ENCODE results near the gene TUSC2. TPM values are rescaled to one million over a fixed set of nuclear protein-coding genes. Genes with fewer than 3 reads are reported as not detected.

Gene TUSC2
- total and polyA plus RNA-seq, 9 of the 15 experiments (the other 6 are each of a cell fraction or from before 2014, with no cell fraction given) = 2.8 to 67.5 (median 25.8) TPM

DNA sequence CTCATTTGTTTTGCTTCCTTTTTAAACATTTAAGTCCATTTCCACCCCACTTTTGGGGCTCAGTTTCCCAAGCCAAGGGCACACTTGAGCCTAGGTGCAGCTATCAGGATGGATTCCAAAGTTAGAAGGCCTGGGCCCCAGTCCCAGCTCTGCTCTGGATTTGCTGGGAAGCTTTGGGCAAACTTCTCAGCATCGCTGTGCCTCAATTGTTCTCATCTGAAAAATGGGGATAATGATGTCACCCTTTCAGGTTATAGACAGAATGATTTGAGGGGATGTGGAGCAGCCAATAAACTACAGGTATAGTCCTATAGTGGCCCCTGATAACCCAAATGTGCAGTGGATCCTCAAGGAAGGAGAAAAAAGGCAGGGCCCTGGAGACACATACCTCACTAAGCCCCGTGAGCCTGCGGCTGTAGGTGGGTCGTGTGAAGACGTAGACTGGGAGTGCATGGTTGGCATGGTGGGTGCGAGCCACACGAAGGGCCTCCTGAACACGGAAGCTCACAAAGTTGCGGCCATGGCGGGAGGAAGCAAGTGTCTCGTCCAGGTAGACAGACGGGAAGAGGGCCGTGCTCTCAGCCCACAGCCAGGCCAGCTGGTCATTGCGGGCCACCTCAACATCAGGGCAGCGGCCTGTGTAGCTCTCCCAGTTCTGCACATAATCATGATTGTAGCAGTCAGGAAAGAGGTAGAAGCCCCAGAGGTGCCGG, 8.7 kb downstream of the TUSC2 start:
- peak overlapping the region in 1 of 2 experiments; percentile 98; a peak in 2 of 4 replicates for H3K9ac ChIP-seq (ENCODE audit: insufficient read depth in 1 of 2, low read depth in 2 of 2, low read length in 2 of 2)

GRCh38 chr3:50318615-50319014, 9.4 kb downstream of the TUSC2 start:
- WGBS (ENCODE audit: insufficient coverage, low coverage, missing lambda C conversion rate) = 80% methylated on average over 1 of the region's 10 CpGs
- no TSS peak for BruUV-seq (replicated peaks)
- H3K36me3 ChIP-seq (ENCODE audit: control insufficient read depth, insufficient read depth, low read length) = peaks cover 20% of the 10 kb centered on the region; the same call in 2 of the 3 replicates
- no peak overlapping the region for H3K4me3 ChIP-seq
- no peaks in the 10 kb centered on the region for H4K20me1 ChIP-seq (replicated peaks; ENCODE audit: control insufficient read depth, insufficient read depth, low read length)
- no peak overlapping the region for H3K4me2 ChIP-seq (ENCODE audit: insufficient read depth, low read length)
- TF ChIP-seq, protein P1, sequence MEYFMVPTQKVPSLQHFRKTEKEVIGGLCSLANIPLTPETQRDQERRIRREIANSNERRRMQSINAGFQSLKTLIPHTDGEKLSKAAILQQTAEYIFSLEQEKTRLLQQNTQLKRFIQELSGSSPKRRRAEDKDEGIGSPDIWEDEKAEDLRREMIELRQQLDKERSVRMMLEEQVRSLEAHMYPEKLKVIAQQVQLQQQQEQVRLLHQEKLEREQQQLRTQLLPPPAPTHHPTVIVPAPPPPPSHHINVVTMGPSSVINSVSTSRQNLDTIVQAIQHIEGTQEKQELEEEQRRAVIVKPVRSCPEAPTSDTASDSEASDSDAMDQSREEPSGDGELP (CRISPR knock-in tag; IDR thresholded peaks at IDR 0.05; ENCODE audit: borderline replicate concordance) = 0 out of 2 replicates have a peak, but pooled peaks have one; percentile 16
- no peak for TF ChIP-seq FOXK2 (conservative IDR thresholded peaks at IDR 0.05 in 1 of 2, IDR thresholded peaks at IDR 0.05 in 1 of 2; ENCODE audit: low read depth in 2 of 2)
- FAIRE-seq (no peak), ATAC-seq (no peak), DNase-seq (ENCODE audit: extremely low read depth in 1 of 4, low spot score in 3 of 4) (no peak)
- no peaks in the 10 kb centered on the region for H3K27me3 ChIP-seq (ENCODE audit: control insufficient read depth in 2 of 2, insufficient read depth in 2 of 2, low read length in 2 of 2)
- H3K79me2 ChIP-seq (ENCODE audit: control insufficient read depth, insufficient read depth, low read length) = peaks cover 22% of the 10 kb centered on the region
- POLR2A ChIA-PET = interaction anchor here (0.6 to 1.1 kb wide), 6 partner anchors 9 to 104 kb away, joined by 3 to 5 read pairs (median 3); partner anchors contain the start of genes HYAL1, IFRD2 and TUSC2
- in situ Hi-C loops (cut with MboI) (no loop called here), intact Hi-C loops (cut with micrococcal nuclease) (no loop called here)
- CTCF ChIA-PET (ENCODE audit: low intra/inter-chr PET ratio) = no interaction called here
- peak overlapping the region in 1 of 2 experiments; percentile 83; a peak in 2 of 4 replicates for H3K9ac ChIP-seq (ENCODE audit: insufficient read depth in 1 of 2, low read depth in 2 of 2, low read length in 2 of 2)
- no peak overlapping the region; the same call in 2 of the 3 replicates for H3K27ac ChIP-seq (ENCODE audit: extremely low read depth, low read depth, low read length)
- no peaks in the 10 kb centered on the region for H3K9me3 ChIP-seq (replicated peaks; ENCODE audit: control insufficient read depth, insufficient read depth, low read depth, low read length)
- no peak overlapping the region for H2AFZ ChIP-seq (ENCODE audit: low read depth, low read length)
- H3K4me1 ChIP-seq (replicated peaks in 1 of 2; ENCODE audit: control insufficient read depth in 2 of 2, insufficient read depth in 2 of 2, low read length in 2 of 2) = peaks cover 27 to 70% of the 10 kb centered on the region in 2 experiments
- H3K9me1 ChIP-seq (ENCODE audit: control insufficient read depth, insufficient read depth, low read length) = no peaks in the 10 kb centered on the region

More for the DNA sequence above, 8.7 kb downstream of the TUSC2 start:
- no peaks in the 10 kb centered on the region for H3K9me1 ChIP-seq (ENCODE audit: control insufficient read depth, insufficient read depth, low read length)
- BruUV-seq (replicated peaks) = no TSS peak
- H3K4me1 ChIP-seq (replicated peaks in 1 of 2; ENCODE audit: control insufficient read depth in 2 of 2, insufficient read depth in 2 of 2, low read length in 2 of 2) = peaks cover 33 to 77% of the 10 kb centered on the region in 2 experiments
- H4K20me1 ChIP-seq (replicated peaks; ENCODE audit: control insufficient read depth, insufficient read depth, low read length) = no peaks in the 10 kb centered on the region
- intact Hi-C loops (cut with micrococcal nuclease) = no loop called here
- peaks cover 23% of the 10 kb centered on the region; the same call in 2 of the 3 replicates for H3K36me3 ChIP-seq (ENCODE audit: control insufficient read depth, insufficient read depth, low read length)
- FAIRE-seq (no peak), ATAC-seq (no peak), DNase-seq (ENCODE audit: extremely low read depth in 1 of 4, low spot score in 3 of 4) (no peak)
- H2AFZ ChIP-seq (ENCODE audit: low read depth, low read length) = no peak overlapping the region
- POLR2A ChIA-PET = interaction anchor here (0.6 to 1.2 kb wide), 7 partner anchors 9 to 474 kb away, joined by 3 to 5 read pairs (median 3); partner anchors contain the start of genes HYAL1, IFRD2 and TUSC2
- no peak overlapping the region for H3K4me2 ChIP-seq (ENCODE audit: insufficient read depth, low read length)
- peaks cover 22% of the 10 kb centered on the region for H3K79me2 ChIP-seq (ENCODE audit: control insufficient read depth, insufficient read depth, low read length)
- no peak overlapping the region for H3K4me3 ChIP-seq
- no peak overlapping the region; the same call in 2 of the 3 replicates for H3K27ac ChIP-seq (ENCODE audit: extremely low read depth, low read depth, low read length)
- no peaks in the 10 kb centered on the region for H3K27me3 ChIP-seq (ENCODE audit: control insufficient read depth in 2 of 2, insufficient read depth in 2 of 2, low read length in 2 of 2)
- WGBS (ENCODE audit: insufficient coverage, low coverage, missing lambda C conversion rate) = 91% methylated on average over 15 of the region's 16 CpGs
- in situ Hi-C loops (cut with MboI) = no loop called here
- H3K9me3 ChIP-seq (replicated peaks; ENCODE audit: control insufficient read depth, insufficient read depth, low read depth, low read length) = no peaks in the 10 kb centered on the region
- CTCF ChIA-PET (ENCODE audit: low intra/inter-chr PET ratio) = no interaction called here
- peak; percentile 84 for TF ChIP-seq BCOR (IDR thresholded peaks at IDR 0.05)
- TF ChIP-seq RCOR1 (IDR thresholded peaks at IDR 0.05; ENCODE audit: borderline replicate concordance in 1 of 2, low read depth in 2 of 2, low read length in 2 of 2) = 0 out of 4 replicates have a peak, but pooled peaks of 1 of the 2 experiments have one; percentile 35
- TF ChIP-seq KDM1A (IDR thresholded peaks at IDR 0.05) = peak; percentile 35 to 57; a peak in 2 of 4 replicates
- no peak for TF ChIP-seq NCOA6 (IDR thresholded peaks at IDR 0.05)
- TF ChIP-seq RBM25 (IDR thresholded peaks at IDR 0.05; ENCODE audit: low read depth, low read length, severe bottlenecking) = peak; percentile 87
- no peak for TF ChIP-seq WHSC1 (IDR thresholded peaks at IDR 0.05; ENCODE audit: low read length)
